Suprapubic skin (tissue), 3 donors: ENCODE data around the gene HOXB6.

ENCODE experiments used
- CTCF ChIP-seq, 2 donors: fragments of 200-600 bp in 1 of 2; fragments of 450-650 bp in 1 of 2; sonication (generic) in 1 of 2; IDR thresholded peaks; one replicate each; pipeline ENCODE4 v1.5.1; 2016 to 2019; ENCODE audit warnings: antibody characterized with exemption in 2 of 2, mild to moderate bottlenecking in 1 of 2, moderate library complexity in 1 of 2
- EP300 ChIP-seq: sonication (generic); formaldehyde crosslinking; IDR thresholded peaks from one replicate; pipeline ENCODE4 v1.6.1; 2017; ENCODE audit warnings: antibody characterized with exemption

GRCh38 chr17:48555258-48556228 lies 49.2 kb downstream of the HOXB6 start:
- TF ChIP-seq CTCF (IDR thresholded peaks at IDR 0.05) (no peak), EP300 (no peak)
